Liver (tissue), 9 donors: ENCODE measurements around the gene CD209. TPM values are rescaled to one million over a fixed set of nuclear protein-coding genes. Genes with fewer than 3 reads are reported as not detected.

Experiments used
- DNase-seq: peaks from one replicate; pipeline ENCODE4 v3.0.0-alpha.2; 2017; ENCODE audit warnings: low spot score
- H3K27ac ChIP-seq, 2 donors: one replicate each; pipeline ENCODE4 v1.7.0; 2013; ENCODE audit warnings: inconsistent platforms in 2 of 2, low read length in 2 of 2, control low read depth in 1 of 2, low read depth in 1 of 2, mild to moderate bottlenecking in 1 of 2
- H3K27me3 ChIP-seq, 4 donors: one replicate each; pipeline versions ENCODE4 v1.6.1 to v1.7.0; 2013; ENCODE audit warnings: low read length in 3 of 4, inconsistent platforms in 1 of 4, mild to moderate bottlenecking in 1 of 4, moderate library complexity in 1 of 4; ENCODE audit not compliant: control insufficient read depth in 4 of 4, insufficient read depth in 4 of 4
- H3K36me3 ChIP-seq, 4 donors: one replicate each; pipeline versions ENCODE4 v1.6.1 to v1.7.0; 2013; ENCODE audit warnings: low read length in 3 of 4, mild to moderate bottlenecking in 3 of 4, low read depth in 1 of 4, moderate library complexity in 1 of 4; ENCODE audit not compliant: control insufficient read depth in 4 of 4, insufficient read depth in 3 of 4
- H3K4me1 ChIP-seq, 4 donors: one replicate each; pipeline versions ENCODE4 v1.6.1 to v1.7.0; 2013; ENCODE audit warnings: low read length in 3 of 4, mild to moderate bottlenecking in 3 of 4, moderate library complexity in 1 of 4; ENCODE audit not compliant: control insufficient read depth in 4 of 4, insufficient read depth in 4 of 4
- H3K4me3 ChIP-seq, 3 donors: one replicate each; pipeline versions ENCODE4 v1.6.1 to v1.7.0; 2013; ENCODE audit warnings: low read length in 3 of 3, control low read depth in 1 of 3, low read depth in 1 of 3, mild to moderate bottlenecking in 1 of 3
- H3K9ac ChIP-seq, 2 donors: one replicate each; pipeline ENCODE4 v1.7.0; 2013; ENCODE audit warnings: low read length in 2 of 2, mild to moderate bottlenecking in 2 of 2, moderate library complexity in 2 of 2, control low read depth in 1 of 2, low read depth in 1 of 2
- H3K9me3 ChIP-seq, 4 donors: one replicate each; pipeline versions ENCODE4 v1.6.1 to v1.7.0; 2013; ENCODE audit warnings: low read length in 3 of 4; ENCODE audit not compliant: control insufficient read depth in 4 of 4
- ATF3 ChIP-seq: IDR thresholded peaks from 2 replicates; pipeline ENCODE4 v1.6.1; 2016; ENCODE audit warnings: antibody characterized with exemption
- EGR1 ChIP-seq, 2 donors: IDR thresholded peaks; 2 replicates each; pipeline ENCODE4 v1.6.1; 2016 to 2018; ENCODE audit warnings: antibody characterized with exemption in 2 of 2, low read depth in 2 of 2
- FOXA1 ChIP-seq: IDR thresholded peaks from 2 replicates; pipeline ENCODE4 v1.6.1; 2016; ENCODE audit warnings: antibody characterized with exemption
- FOXA2 ChIP-seq: IDR thresholded peaks from 2 replicates; pipeline ENCODE4 v1.6.1; 2016; ENCODE audit warnings: antibody characterized with exemption
- GABPA ChIP-seq, 2 donors: IDR thresholded peaks in 1 of 2; conservative IDR thresholded peaks in 1 of 2; 2 replicates each; pipeline ENCODE4 v1.6.1; 2016; ENCODE audit warnings: antibody characterized with exemption in 2 of 2, mild to moderate bottlenecking in 1 of 2, moderate library complexity in 1 of 2
- HNF4A ChIP-seq, 2 donors: conservative IDR thresholded peaks; 2 replicates each; pipeline ENCODE4 v1.6.1; 2016; ENCODE audit warnings: antibody characterized with exemption in 2 of 2, mild to moderate bottlenecking in 2 of 2
- HNF4G ChIP-seq: IDR thresholded peaks from 2 replicates; pipeline ENCODE4 v1.6.1; 2016; ENCODE audit warnings: antibody characterized with exemption
- JUND ChIP-seq, 2 donors: IDR thresholded peaks; 2 replicates each; pipeline ENCODE4 v1.6.1; 2016; ENCODE audit warnings: antibody characterized with exemption in 2 of 2
- NR2F2 ChIP-seq: IDR thresholded peaks from 2 replicates; pipeline ENCODE4 v1.6.1; 2016; ENCODE audit warnings: antibody characterized with exemption
- RAD21 ChIP-seq, 2 donors: IDR thresholded peaks; 2 replicates each; pipeline ENCODE4 v1.6.1; 2016; ENCODE audit warnings: antibody characterized with exemption in 2 of 2, mild to moderate bottlenecking in 2 of 2
- REST ChIP-seq: IDR thresholded peaks from 2 replicates; pipeline ENCODE4 v1.6.1; 2016; ENCODE audit warnings: antibody characterized with exemption, mild to moderate bottlenecking
- RXRA ChIP-seq, 2 donors: IDR thresholded peaks; 2 replicates each; pipeline ENCODE4 v1.6.1; 2017 to 2018; ENCODE audit warnings: antibody characterized with exemption in 2 of 2, mild to moderate bottlenecking in 1 of 2
- SP1 ChIP-seq: IDR thresholded peaks from 2 replicates; pipeline ENCODE4 v1.6.1; 2018; ENCODE audit warnings: antibody characterized with exemption, mild to moderate bottlenecking
- TAF1 ChIP-seq: conservative IDR thresholded peaks from 2 replicates; pipeline ENCODE4 v1.6.1; 2016; ENCODE audit warnings: antibody characterized with exemption, mild to moderate bottlenecking
- YY1 ChIP-seq: IDR thresholded peaks from 2 replicates; pipeline ENCODE4 v1.6.1; 2016; ENCODE audit warnings: antibody characterized with exemption, mild to moderate bottlenecking
- ZBTB33 ChIP-seq: IDR thresholded peaks from 2 replicates; pipeline ENCODE4 v1.6.1; 2016; ENCODE audit warnings: antibody characterized with exemption
- WGBS: extraction: QIAGEN DNeasy Blood & Tissue Kit; methylation state at CpG from one replicate; pipeline ENCODE4 v1.1.7; 2013; 5-methylcytosine and 5-hydroxymethylcytosine counted together
- polyA plus RNA-seq, 2 donors: library from polyadenylated mRNA; stranded (reverse) in 1 of 2; unstranded in 1 of 2; fragments of 200-250 nt in 1 of 2; fragments of >200 nt in 1 of 2; fragmentation: Nextera tagmentation in 1 of 2; extraction: Ambion mirVana in 1 of 2; gene quantifications; one replicate each; pipeline versions ENCODE4 v1.2.1 to v1.2.3, GENCODE V29; 2013 to 2015
- total RNA-seq, 2 donors: library from RNA; depleted of rRNA; stranded (reverse); fragments of >200 nt; gene quantifications; one replicate each; pipeline ENCODE4 v1.2.3, GENCODE V29; 2014
- TF ChIP-seq, protein P1 (sequence below): IDR thresholded peaks from 2 replicates; pipeline ENCODE4 v1.6.1; 2016; ENCODE audit warnings: antibody characterized with exemption
- TF ChIP-seq, protein P2 (sequence below): fragments of 150-350 bp; IDR thresholded peaks from 2 replicates; pipeline ENCODE4 v1.5.1; 2017; ENCODE audit warnings: improper control_type of control experiment, low read depth, low read length; ENCODE audit not compliant: missing input control
- donor health status: healthy.
- donor health status: healthy.
- donor health status: healthy.
- donor health status: healthy.
- donor health status: healthy.

CD209 gene
- total and polyA plus RNA-seq, 4 donors, result 0.44 to 3.5 (median 1.8) TPM

GRCh38 chr19:7715671-7716070 is 31.7 kb downstream of the CD209 start:
- Histone ChIP-seq H3K27ac (no peak overlapping the region), H3K4me1 (no peaks in the 10 kb centered on the region), H3K9me3 (peaks cover 0 to 7% (median 4%) of the 10 kb centered on the region in 4 donors), H3K9ac (no peak overlapping the region), H3K4me3 (no peak overlapping the region), H3K36me3 (no peaks in the 10 kb centered on the region), H3K27me3 (no peaks in the 10 kb centered on the region)
- no peak for DNase-seq
- 90% methylated on average over 1 of the region's 1 CpG for WGBS
- TF ChIP-seq HNF4A (conservative IDR thresholded peaks at IDR 0.05) (no peak), ATF3 (no peak), SP1 (no peak), JUND (IDR thresholded peaks at IDR 0.05) (no peak), RAD21 (IDR thresholded peaks at IDR 0.05) (no peak), ZBTB33 (no peak), FOXA2 (no peak), YY1 (no peak), NR2F2 (no peak), FOXA1 (no peak), TAF1 (no peak), EGR1 (IDR thresholded peaks at IDR 0.05; ENCODE audit: low read depth in 2 of 2) (no peak), HNF4G (no peak), GABPA (IDR thresholded peaks at IDR 0.05 in 1 of 2, conservative IDR thresholded peaks at IDR 0.05 in 1 of 2) (no peak), REST (no peak), RXRA (IDR thresholded peaks at IDR 0.05) (no peak)
- TF ChIP-seq, protein P1, sequence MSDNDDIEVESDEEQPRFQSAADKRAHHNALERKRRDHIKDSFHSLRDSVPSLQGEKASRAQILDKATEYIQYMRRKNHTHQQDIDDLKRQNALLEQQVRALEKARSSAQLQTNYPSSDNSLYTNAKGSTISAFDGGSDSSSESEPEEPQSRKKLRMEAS, result no peak
- TF ChIP-seq, protein P2, sequence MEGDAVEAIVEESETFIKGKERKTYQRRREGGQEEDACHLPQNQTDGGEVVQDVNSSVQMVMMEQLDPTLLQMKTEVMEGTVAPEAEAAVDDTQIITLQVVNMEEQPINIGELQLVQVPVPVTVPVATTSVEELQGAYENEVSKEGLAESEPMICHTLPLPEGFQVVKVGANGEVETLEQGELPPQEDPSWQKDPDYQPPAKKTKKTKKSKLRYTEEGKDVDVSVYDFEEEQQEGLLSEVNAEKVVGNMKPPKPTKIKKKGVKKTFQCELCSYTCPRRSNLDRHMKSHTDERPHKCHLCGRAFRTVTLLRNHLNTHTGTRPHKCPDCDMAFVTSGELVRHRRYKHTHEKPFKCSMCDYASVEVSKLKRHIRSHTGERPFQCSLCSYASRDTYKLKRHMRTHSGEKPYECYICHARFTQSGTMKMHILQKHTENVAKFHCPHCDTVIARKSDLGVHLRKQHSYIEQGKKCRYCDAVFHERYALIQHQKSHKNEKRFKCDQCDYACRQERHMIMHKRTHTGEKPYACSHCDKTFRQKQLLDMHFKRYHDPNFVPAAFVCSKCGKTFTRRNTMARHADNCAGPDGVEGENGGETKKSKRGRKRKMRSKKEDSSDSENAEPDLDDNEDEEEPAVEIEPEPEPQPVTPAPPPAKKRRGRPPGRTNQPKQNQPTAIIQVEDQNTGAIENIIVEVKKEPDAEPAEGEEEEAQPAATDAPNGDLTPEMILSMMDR, result no peak
